T-helper 17 cell (primary cell): ENCODE measurements around the gene MBP. TPM values are rescaled to one million over a fixed set of nuclear protein-coding genes. Genes with fewer than 3 reads are reported as not detected.
"Not testable (repeated sequence)": the region's sequence is repeated elsewhere in the genome, so short reads cannot be mapped to it uniquely, and the experiment has no call there.

ENCODE experiments used
- ATAC-seq: fragments of 150-1000 bp; cut with Tn5 transposase; 2 replicates; pipeline ENCODE4 v1.10.0; 2021; ENCODE audit warnings: mild to moderate bottlenecking, moderate library complexity
- DNase-seq, 3 donors: peaks; one replicate each; pipeline versions ENCODE4 v3.0.0 to v3.0.0-alpha.2; 2020 to 2021
- H3K9me3 ChIP-seq: one replicate; pipeline ENCODE4 v1.7.0; 2013; ENCODE audit warnings: low read length, mild to moderate bottlenecking; ENCODE audit not compliant: control insufficient read depth, poor library complexity, severe bottlenecking
- H3K27ac Mint-ChIP-seq: one replicate; pipeline ENCODE4 v1.8.0; 2022; ENCODE audit warnings: mild to moderate bottlenecking, moderate library complexity, mixed read lengths
- H3K27me3 Mint-ChIP-seq: one replicate; pipeline ENCODE4 v1.8.0; 2022; ENCODE audit warnings: mixed read lengths
- H3K36me3 Mint-ChIP-seq: one replicate; pipeline ENCODE4 v1.8.0; 2022; ENCODE audit warnings: low read depth, mixed read lengths
- H3K4me1 Mint-ChIP-seq: one replicate; pipeline ENCODE4 v1.8.0; 2022; ENCODE audit warnings: mild to moderate bottlenecking, mixed read lengths
- H3K4me3 Mint-ChIP-seq: one replicate; pipeline ENCODE4 v1.8.0; 2022; ENCODE audit warnings: mild to moderate bottlenecking, moderate library complexity, mixed read lengths
- total RNA-seq, 4 donors: library from RNA in 2 of 4; stranded (reverse) in 2 of 4; gene quantifications; one replicate each; pipeline ENCODE4 v1.2.3 and lab custom pipeline; 2022 to 2026

MBP gene
- total RNA-seq, 2 donors from 2014 or later, result 97.7 to 127 TPM

GRCh38 chr18:76965555-76966151, 166.9 kb downstream of the MBP start:
- ATAC-seq, result peak; percentile 42
- not testable (repeated sequence) for H3K27me3 Mint-ChIP-seq, DNase-seq, H3K27ac Mint-ChIP-seq, H3K36me3 Mint-ChIP-seq, H3K9me3 ChIP-seq
- Mint-ChIP-seq H3K4me1 (peaks cover 24% of the 10 kb centered on the region), H3K4me3 (peak overlapping the region; percentile 19)

- Mint-ChIP-seq H3K4me3 (peak overlapping the region; percentile 34), H3K36me3 (peaks cover 18% of the 10 kb centered on the region), H3K27ac (peak overlapping the region; percentile 48), H3K27me3 (no peaks in the 10 kb centered on the region), H3K4me1 (peaks cover 24% of the 10 kb centered on the region)
- DNase-seq (no peak), ATAC-seq (no peak)
- H3K9me3 ChIP-seq, result no peaks in the 10 kb centered on the region
Measured at GRCh38 chr18:76963936-76964335, 168.6 kb downstream of the MBP start.

GRCh38 chr18:76962851-76963250, 169.7 kb downstream of the MBP start:
- DNase-seq, result no peak
- Mint-ChIP-seq H3K27me3 (no peaks in the 10 kb centered on the region), H3K27ac (no peak overlapping the region), H3K36me3 (peaks cover 18% of the 10 kb centered on the region), H3K4me1 (peaks cover 24% of the 10 kb centered on the region), H3K4me3 (no peak overlapping the region)
- no peak for ATAC-seq
- no peaks in the 10 kb centered on the region for H3K9me3 ChIP-seq

GRCh38 chr18:76960528-76961035, 172.0 kb downstream of the MBP start:
- Mint-ChIP-seq H3K27me3 (no peaks in the 10 kb centered on the region), H3K4me1 (peaks cover 24% of the 10 kb centered on the region), H3K36me3 (peaks cover 23% of the 10 kb centered on the region), H3K4me3 (no peak overlapping the region), H3K27ac (peak overlapping the region; percentile 65)
- DNase-seq (no peak), ATAC-seq (no peak)
- no peaks in the 10 kb centered on the region for H3K9me3 ChIP-seq

- peaks cover 19% of the 10 kb centered on the region for H3K4me1 Mint-ChIP-seq
- DNase-seq, result no peak
- H3K27ac Mint-ChIP-seq, result peak overlapping the region; percentile 65
- H3K27me3 Mint-ChIP-seq, result no peaks in the 10 kb centered on the region
- peaks cover 19% of the 10 kb centered on the region for H3K36me3 Mint-ChIP-seq
- ATAC-seq, result no peak
- no peak overlapping the region for H3K4me3 Mint-ChIP-seq
- H3K9me3 ChIP-seq, result no peaks in the 10 kb centered on the region
Measured at GRCh38 chr18:76959605-76960004, 173.0 kb downstream of the MBP start.

GRCh38 chr18:76958692-76959341, 173.8 kb downstream of the MBP start:
- Mint-ChIP-seq H3K4me1 (peaks cover 13% of the 10 kb centered on the region), H3K36me3 (peaks cover 19% of the 10 kb centered on the region), H3K27ac (no peak overlapping the region), H3K4me3 (no peak overlapping the region), H3K27me3 (no peaks in the 10 kb centered on the region)
- ATAC-seq, result no peak
- no peak for DNase-seq
- H3K9me3 ChIP-seq, result no peaks in the 10 kb centered on the region

GRCh38 chr18:76957384-76958355, 174.9 kb downstream of the MBP start:
- Mint-ChIP-seq H3K27ac (peak overlapping the region; percentile 83), H3K4me3 (no peak overlapping the region), H3K27me3 (no peaks in the 10 kb centered on the region), H3K36me3 (peaks cover 19% of the 10 kb centered on the region), H3K4me1 (peaks cover 4% of the 10 kb centered on the region)
- ATAC-seq (no peak), DNase-seq (no peak)
- no peaks in the 10 kb centered on the region for H3K9me3 ChIP-seq

GRCh38 chr18:76956648-76957047, 175.9 kb downstream of the MBP start:
- no peak for DNase-seq
- H3K9me3 ChIP-seq, result no peaks in the 10 kb centered on the region
- Mint-ChIP-seq H3K27me3 (no peaks in the 10 kb centered on the region), H3K27ac (peak overlapping the region; percentile 83), H3K4me1 (peaks cover 4% of the 10 kb centered on the region), H3K36me3 (peaks cover 19% of the 10 kb centered on the region), H3K4me3 (no peak overlapping the region)
- no peak for ATAC-seq

- no peak overlapping the region for H3K4me3 Mint-ChIP-seq
- H3K36me3 Mint-ChIP-seq, result peaks cover 14% of the 10 kb centered on the region
- H3K4me1 Mint-ChIP-seq, result peaks cover 8% of the 10 kb centered on the region
- ATAC-seq (no peak), DNase-seq (no peak)
- H3K27ac Mint-ChIP-seq, result no peak overlapping the region
- no peaks in the 10 kb centered on the region for H3K9me3 ChIP-seq
- no peaks in the 10 kb centered on the region for H3K27me3 Mint-ChIP-seq
Measured at GRCh38 chr18:76955524-76956170, 176.9 kb downstream of the MBP start.

- H3K36me3 Mint-ChIP-seq, result peaks cover 4% of the 10 kb centered on the region
- H3K27me3 Mint-ChIP-seq, result no peaks in the 10 kb centered on the region
- DNase-seq (no peak), ATAC-seq (no peak)
- peaks cover 11% of the 10 kb centered on the region for H3K4me1 Mint-ChIP-seq
- H3K27ac Mint-ChIP-seq, result no peak overlapping the region
- H3K9me3 ChIP-seq, result no peaks in the 10 kb centered on the region
- no peak overlapping the region for H3K4me3 Mint-ChIP-seq
Measured at GRCh38 chr18:76953583-76954233, 178.9 kb downstream of the MBP start.

GRCh38 chr18:76953156-76953555, 179.4 kb downstream of the MBP start:
- H3K4me1 Mint-ChIP-seq, result peaks cover 16% of the 10 kb centered on the region
- H3K27me3 Mint-ChIP-seq, result no peaks in the 10 kb centered on the region
- no peaks in the 10 kb centered on the region for H3K9me3 ChIP-seq
- H3K36me3 Mint-ChIP-seq, result peaks cover 4% of the 10 kb centered on the region
- H3K27ac Mint-ChIP-seq, result no peak overlapping the region
- H3K4me3 Mint-ChIP-seq, result no peak overlapping the region
- ATAC-seq, result no peak
- DNase-seq, result no peak

GRCh38 chr18:76952747-76953146, 179.8 kb downstream of the MBP start:
- Mint-ChIP-seq H3K4me1 (peaks cover 20% of the 10 kb centered on the region), H3K36me3 (peaks cover 4% of the 10 kb centered on the region), H3K27ac (no peak overlapping the region), H3K27me3 (no peaks in the 10 kb centered on the region), H3K4me3 (no peak overlapping the region)
- ATAC-seq (no peak), DNase-seq (no peak)
- H3K9me3 ChIP-seq, result no peaks in the 10 kb centered on the region
